DOHH2 (cell line): ENCODE measurements around the gene MALAT1.
A peak's percentile ranks its signal among the peaks of the same experiment; 100 is the strongest.
"Not testable (repeated sequence)": the region's sequence is repeated elsewhere in the genome, so short reads cannot be mapped to it uniquely, and the experiment has no call there.

Experiments
- H3F3A ChIP-seq: fragments of 200-600 bp; sonication (generic), shearing (Covaris generic); 2 replicates; pipeline ENCODE4 v1.6.0; 2016; ENCODE audit warnings: antibody characterized with exemption, mild to moderate bottlenecking; ENCODE audit not compliant: control insufficient read depth, insufficient read depth
- H3K27ac ChIP-seq: fragments of 200-600 bp; sonication (generic); 2 replicates; pipeline ENCODE4 v1.5.1; 2014; ENCODE audit warnings: low read depth, mild to moderate bottlenecking, low read length, moderate library complexity
- H3K27me3 ChIP-seq: fragments of 200-600 bp; sonication (generic); 2 replicates; pipeline ENCODE4 v1.6.1; 2014; ENCODE audit warnings: mild to moderate bottlenecking, low read length, mixed read lengths; ENCODE audit not compliant: control insufficient read depth
- H3K36me3 ChIP-seq: fragments of 200-600 bp; sonication (generic); 2 replicates; pipeline ENCODE4 v1.6.1; 2014; ENCODE audit warnings: mild to moderate bottlenecking, low read length, moderate library complexity, mixed read lengths; ENCODE audit not compliant: control insufficient read depth
- H3K4me1 ChIP-seq: fragments of 200-600 bp; sonication (generic); 2 replicates; pipeline ENCODE4 v1.6.1; 2014; ENCODE audit warnings: mild to moderate bottlenecking, low read length, mixed read lengths; ENCODE audit not compliant: control insufficient read depth
- H3K4me2 ChIP-seq: fragments of 200-600 bp; sonication (generic); 2 replicates; pipeline ENCODE4 v1.6.0; 2014; ENCODE audit warnings: mild to moderate bottlenecking, low read length, moderate library complexity
- H3K4me3 ChIP-seq: fragments of 200-600 bp; sonication (generic); 2 replicates; pipeline ENCODE4 v1.5.1; 2014; ENCODE audit warnings: mild to moderate bottlenecking, low read length, mixed read lengths
- H3K79me2 ChIP-seq: fragments of 200-600 bp; sonication (generic); 2 replicates; pipeline ENCODE4 v1.6.1; 2014; ENCODE audit warnings: mild to moderate bottlenecking, low read length, mixed read lengths; ENCODE audit not compliant: control insufficient read depth
- H3K9me2 ChIP-seq: fragments of 200-600 bp; sonication (generic); replicated peaks from 2 replicates; pipeline ENCODE4 v1.6.1; 2014; ENCODE audit warnings: mild to moderate bottlenecking, low read length, mixed read lengths; ENCODE audit not compliant: control insufficient read depth
- H3K9me3 ChIP-seq: fragments of 200-600 bp; sonication (generic); 2 replicates; pipeline ENCODE4 v1.6.1; 2014; ENCODE audit warnings: antibody characterized with exemption, low read length, mixed read lengths; ENCODE audit not compliant: control insufficient read depth, insufficient read depth
- H4K20me1 ChIP-seq: fragments of 200-600 bp; sonication (generic); 2 replicates; pipeline ENCODE4 v1.6.0; 2014; ENCODE audit warnings: low read depth, mild to moderate bottlenecking, antibody characterized with exemption, low read length, moderate library complexity; ENCODE audit not compliant: control insufficient read depth, insufficient read depth
- CTCF ChIP-seq: fragments of 200-600 bp; sonication (generic); IDR thresholded peaks from one replicate; pipeline ENCODE4 v1.5.1; 2014; ENCODE audit warnings: antibody characterized with exemption, mild to moderate bottlenecking, low read depth, low read length; ENCODE audit not compliant: poor library complexity, severe bottlenecking
- EZH2phosphoT487 ChIP-seq: fragments of 200-600 bp; sonication (generic); IDR thresholded peaks from 2 replicates; pipeline ENCODE4 v1.6.1; 2017; ENCODE audit warnings: borderline replicate concordance, mild to moderate bottlenecking, antibody characterized with exemption, low read length, moderate library complexity, mixed read lengths

Gene MALAT1

GRCh38 chr11:65454311-65454695 lies 44.5 kb upstream of the MALAT1 start:
- Histone ChIP-seq H3F3A (peaks cover 9% of the 10 kb centered on the region), H3K4me2 (peak overlapping the region; percentile 84), H3K9me2 (no peaks in the 10 kb centered on the region), H3K27me3 (no peaks in the 10 kb centered on the region), H3K79me2 (peaks cover 45% of the 10 kb centered on the region), H3K9me3 (no peaks in the 10 kb centered on the region), H4K20me1 (no peaks in the 10 kb centered on the region; the same call in 1 of the 2 replicates), H3K4me3 (peak overlapping the region; percentile 100), H3K4me1 (peaks cover 39% of the 10 kb centered on the region), H3K27ac (no peak overlapping the region), H3K36me3 (peaks cover 33% of the 10 kb centered on the region)
- TF ChIP-seq CTCF (no peak), EZH2phosphoT487 (no peak)

- peak overlapping the region; percentile 84 for H3K4me2 ChIP-seq
- peaks cover 41% of the 10 kb centered on the region for H3K4me1 ChIP-seq
- peak overlapping the region; percentile 100 for H3K4me3 ChIP-seq
- no peaks in the 10 kb centered on the region for H3K9me3 ChIP-seq
- TF ChIP-seq CTCF (peak; percentile 61), EZH2phosphoT487 (no peak)
- H3K36me3 ChIP-seq = peaks cover 39% of the 10 kb centered on the region
- peaks cover 9% of the 10 kb centered on the region for H3F3A ChIP-seq
- H3K27me3 ChIP-seq = no peaks in the 10 kb centered on the region
- no peaks in the 10 kb centered on the region; the same call in 1 of the 2 replicates for H4K20me1 ChIP-seq
- peaks cover 51% of the 10 kb centered on the region for H3K79me2 ChIP-seq
- H3K27ac ChIP-seq = peak overlapping the region; percentile 86
- H3K9me2 ChIP-seq = no peaks in the 10 kb centered on the region
These were observed 44.0 kb upstream of the MALAT1 start for GRCh38 chr11:65454696-65455456.

- no peak for TF ChIP-seq EZH2phosphoT487
These were observed 42.4 kb upstream of the MALAT1 start for GRCh38 chr11:65456418-65456817.

GRCh38 chr11:65459552-65459951 lies 39.3 kb upstream of the MALAT1 start:
- no peaks in the 10 kb centered on the region; the same call in 1 of the 2 replicates for H4K20me1 ChIP-seq
- H3K36me3 ChIP-seq = peaks cover 46% of the 10 kb centered on the region
- H3K4me1 ChIP-seq = peaks cover 44% of the 10 kb centered on the region
- H3K9me2 ChIP-seq = no peaks in the 10 kb centered on the region
- H3K4me2 ChIP-seq = peak overlapping the region; percentile 26
- no peaks in the 10 kb centered on the region for H3K9me3 ChIP-seq
- no peak overlapping the region for H3K27ac ChIP-seq
- H3K79me2 ChIP-seq = peaks cover 67% of the 10 kb centered on the region
- peaks cover 16% of the 10 kb centered on the region for H3F3A ChIP-seq
- H3K27me3 ChIP-seq = no peaks in the 10 kb centered on the region
- no peak for TF ChIP-seq CTCF
- no peak for TF ChIP-seq EZH2phosphoT487
- no peak overlapping the region for H3K4me3 ChIP-seq

More at GRCh38 chr11:65456418-65456817, 42.4 kb upstream of the MALAT1 start:
- Histone ChIP-seq H3K9me2 (no peaks in the 10 kb centered on the region), H3K36me3 (peaks cover 44% of the 10 kb centered on the region), H3K4me1 (peaks cover 41% of the 10 kb centered on the region), H3K79me2 (peaks cover 64% of the 10 kb centered on the region), H3K27ac (peak overlapping the region; percentile 86), H3K27me3 (no peaks in the 10 kb centered on the region), H4K20me1 (no peaks in the 10 kb centered on the region; the same call in 1 of the 2 replicates), H3K4me2 (peak overlapping the region; percentile 84), H3K4me3 (peak overlapping the region; percentile 100), H3K9me3 (no peaks in the 10 kb centered on the region), H3F3A (peaks cover 11% of the 10 kb centered on the region)

- not testable (repeated sequence) for H3K4me2 ChIP-seq, H4K20me1 ChIP-seq, H3K27me3 ChIP-seq, H3K27ac ChIP-seq, H3K9me3 ChIP-seq, H3K9me2 ChIP-seq, H3K4me3 ChIP-seq
- H3K79me2 ChIP-seq = peaks cover 12% of the 10 kb centered on the region
- peaks cover 12% of the 10 kb centered on the region for H3K36me3 ChIP-seq
- H3K4me1 ChIP-seq = peaks cover 25% of the 10 kb centered on the region
- H3F3A ChIP-seq = peaks cover 26% of the 10 kb centered on the region
These were observed 33.4 kb upstream of the MALAT1 start for GRCh38 chr11:65465471-65465870.
